A673 (cell line): ENCODE measurements around the gene ACOT8.

Experiments
- CTCF ChIP-seq: fragments of 300-800, 200-600 bp; sonication (generic); conservative IDR thresholded peaks from 2 replicates; pipeline ENCODE4 v1.5.1; 2017; ENCODE audit warnings: low read depth, mild to moderate bottlenecking, antibody characterized with exemption, low read length, moderate library complexity, mixed read lengths
- EZH2 ChIP-seq: fragments of 200-600 bp; sonication (generic); IDR thresholded peaks from 2 replicates; pipeline ENCODE4 v1.6.1; 2017; ENCODE audit warnings: borderline replicate concordance, low read depth, mild to moderate bottlenecking, mixed read lengths, antibody characterized with exemption, low read length; ENCODE audit not compliant: poor library complexity, severe bottlenecking

- no peak for TF ChIP-seq CTCF
- no peak for TF ChIP-seq EZH2
Measured at GRCh38 chr20:45819466-45819865, 37.7 kb downstream of the ACOT8 start.
